ENCODE data around the gene ZNF165.
A peak's percentile ranks its signal among the peaks of the same experiment; 100 is the strongest.

DNA sequence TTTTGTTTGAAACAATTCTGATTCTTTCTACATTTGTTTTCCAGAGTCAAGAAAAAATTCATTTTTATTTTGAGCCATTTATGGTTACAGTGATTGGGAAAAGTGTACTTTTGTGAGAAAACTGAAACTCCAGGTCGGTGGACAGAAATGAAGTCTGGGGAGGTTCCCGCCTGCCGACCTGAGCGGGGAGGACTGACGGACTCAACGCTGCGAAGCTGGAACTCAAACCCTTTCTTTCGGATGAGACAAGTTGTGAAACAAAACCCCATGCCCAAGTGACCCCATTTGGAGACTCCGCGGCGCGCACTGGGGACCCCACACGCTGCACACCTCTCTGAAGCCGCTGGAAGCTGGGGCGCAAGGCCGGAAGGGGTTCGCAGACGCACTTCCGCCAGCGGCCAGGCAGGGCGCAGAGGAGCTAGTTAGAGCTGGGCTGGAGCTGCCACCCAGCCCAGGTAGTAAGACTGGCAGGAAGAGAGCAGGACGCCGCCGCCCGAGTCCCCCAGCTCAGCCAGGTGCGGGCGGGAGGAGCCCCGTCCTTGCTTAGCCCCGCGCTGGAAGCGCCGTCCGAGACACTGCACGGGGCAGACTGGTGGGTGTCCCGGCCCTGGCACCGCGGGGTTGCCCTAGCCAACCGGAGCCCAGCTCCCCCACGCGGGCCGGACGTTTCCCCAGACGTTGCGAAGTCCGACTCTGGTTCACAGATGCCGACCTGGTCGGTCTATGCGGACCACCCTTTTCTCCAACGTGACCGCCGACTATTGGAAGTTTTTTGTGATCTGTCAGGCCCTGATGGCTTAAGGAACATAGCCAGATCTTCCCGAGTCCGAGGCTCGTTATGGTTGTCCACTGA is 24.2 kb downstream of the ZNF165 start:
- TF ChIP-seq CTCF (conservative IDR thresholded peaks at IDR 0.05; ENCODE audit: low read depth, low read length) (peak; percentile 56), EZH2 (IDR thresholded peaks at IDR 0.05; ENCODE audit: borderline replicate concordance, low read depth, low read length, poor library complexity, severe bottlenecking) (no peak)
